CD14-positive monocyte (primary cell): ENCODE measurements around the gene WWC2. TPM values are rescaled to one million over a fixed set of nuclear protein-coding genes. Genes with fewer than 3 reads are reported as not detected.
A peak's percentile ranks its signal among the peaks of the same experiment; 100 is the strongest.

Experiments used
- DNase-seq, 3 donors: peaks; one replicate each; pipeline ENCODE4 v3.0.0-alpha.2; 2011 to 2022
- H2AFZ ChIP-seq: 2 replicates; pipeline ENCODE4 v1.6.0; 2012; ENCODE audit warnings: mild to moderate bottlenecking, low read depth, low read length, inconsistent platforms; ENCODE audit not compliant: insufficient read depth, poor library complexity, severe bottlenecking
- H3K27ac ChIP-seq, 2 donors: 1 replicate in 1 of 2; 2 replicates in 1 of 2; pipeline ENCODE4 v1.5.1; 2012 to 2013; ENCODE audit warnings: low read length in 2 of 2, control low read depth in 1 of 2, inconsistent platforms in 1 of 2, low read depth in 1 of 2, mild to moderate bottlenecking in 1 of 2
- H3K27me3 ChIP-seq, 2 donors: one replicate each; pipeline versions ENCODE4 v1.6.0 to v1.6.1; 2011 to 2013; ENCODE audit warnings: low read length in 2 of 2; ENCODE audit not compliant: control insufficient read depth in 2 of 2, insufficient read depth in 2 of 2
- H3K36me3 ChIP-seq, 2 donors: replicated peaks in 1 of 2; 1 replicate in 1 of 2; 2 replicates in 1 of 2; pipeline versions ENCODE4 v1.5.1 to v1.6.1; 2012 to 2013; ENCODE audit warnings: low read length in 2 of 2, control low read depth in 1 of 2, inconsistent platforms in 1 of 2, mild to moderate bottlenecking in 1 of 2; ENCODE audit not compliant: insufficient read depth in 2 of 2, control insufficient read depth in 1 of 2
- H3K4me1 ChIP-seq, 2 donors: 1 replicate in 1 of 2; 2 replicates in 1 of 2; pipeline versions ENCODE4 v1.5.1 to v1.6.1; 2012 to 2013; ENCODE audit warnings: low read length in 2 of 2, control low read depth in 1 of 2, inconsistent platforms in 1 of 2, mild to moderate bottlenecking in 1 of 2, moderate library complexity in 1 of 2; ENCODE audit not compliant: insufficient read depth in 2 of 2, control insufficient read depth in 1 of 2
- H3K4me2 ChIP-seq: replicated peaks from 2 replicates; pipeline ENCODE3; 2012; ENCODE audit warnings: low read length, moderate library complexity, mild to moderate bottlenecking; ENCODE audit not compliant: poor library complexity, severe bottlenecking; ENCODE audit errors: extremely low read depth
- H3K4me3 ChIP-seq, 3 experiments: fragments of 200-600 bp in 1 of 3; sonication (generic) in 1 of 3; replicated peaks in 1 of 3; 1 replicate in 2 of 3; 2 replicates in 1 of 3; pipeline ENCODE4 v1.5.1; 2011 to 2013; ENCODE audit warnings: low read length in 3 of 3, mild to moderate bottlenecking in 3 of 3, control low read depth in 2 of 3, low read depth in 2 of 3, inconsistent platforms in 1 of 3, moderate library complexity in 1 of 3
- H3K79me2 ChIP-seq: 2 replicates; pipeline ENCODE4 v1.6.0; 2012; ENCODE audit warnings: mild to moderate bottlenecking, control low read depth, inconsistent platforms, low read length, moderate library complexity; ENCODE audit not compliant: insufficient read depth
- H3K9ac ChIP-seq: 2 replicates; pipeline ENCODE4 v1.6.0; 2017; ENCODE audit warnings: low read length, mild to moderate bottlenecking; ENCODE audit not compliant: insufficient read depth, poor library complexity, severe bottlenecking
- H3K9me3 ChIP-seq, 2 donors: replicated peaks in 1 of 2; 1 replicate in 1 of 2; 2 replicates in 1 of 2; pipeline versions ENCODE4 v1.5.1 to v1.6.1; 2012 to 2013; ENCODE audit warnings: low read length in 2 of 2, control low read depth in 1 of 2; ENCODE audit not compliant: control insufficient read depth in 1 of 2, insufficient read depth in 1 of 2
- H4K20me1 ChIP-seq: 2 replicates; pipeline ENCODE4 v1.6.0; 2012; ENCODE audit warnings: mild to moderate bottlenecking, low read length, control low read depth, moderate library complexity; ENCODE audit not compliant: insufficient read depth
- H3K27ac Mint-ChIP-seq, 7 donors: one replicate each; pipeline ENCODE4 v1.8.0; 2020; ENCODE audit warnings: mild to moderate bottlenecking in 7 of 7, mixed read lengths in 7 of 7, moderate library complexity in 6 of 7, inconsistent platforms in 2 of 7
- H3K27me3 Mint-ChIP-seq, 3 donors: one replicate each; pipeline ENCODE4 v1.8.0; 2021 to 2022; ENCODE audit warnings: low read depth in 3 of 3, mild to moderate bottlenecking in 3 of 3, mixed read lengths in 3 of 3, moderate library complexity in 3 of 3, inconsistent platforms in 1 of 3
- H3K36me3 Mint-ChIP-seq, 2 donors: one replicate each; pipeline ENCODE4 v1.8.0; 2020; ENCODE audit warnings: mixed read lengths in 2 of 2, inconsistent platforms in 1 of 2, mild to moderate bottlenecking in 1 of 2
- H3K4me1 Mint-ChIP-seq: one replicate; pipeline ENCODE4 v1.8.0; 2020; ENCODE audit warnings: mild to moderate bottlenecking, mixed read lengths
- H3K4me3 Mint-ChIP-seq, 2 donors: one replicate each; pipeline ENCODE4 v1.8.0; 2020; ENCODE audit warnings: mild to moderate bottlenecking in 2 of 2, mixed read lengths in 2 of 2, moderate library complexity in 1 of 2
- H3K9me3 Mint-ChIP-seq, 7 donors: one replicate each; pipeline ENCODE4 v1.8.0; 2020 to 2022; ENCODE audit warnings: mixed read lengths in 7 of 7, mild to moderate bottlenecking in 6 of 7, moderate library complexity in 6 of 7, inconsistent platforms in 2 of 7
- WGBS: methylation state at CpG from one replicate; pipeline ENCODE4 v1.1.5; 2013; ENCODE audit warnings: missing lambda C conversion rate; ENCODE audit not compliant: insufficient coverage; 5-methylcytosine and 5-hydroxymethylcytosine counted together
- intact Hi-C, 2 donors: fragments of 100-400 bp; cut with micrococcal nuclease; formaldehyde crosslinking; loops; one replicate each; pipeline versions ENCODE4 v1.15.0 to v1.15.1; 2023
- polyA plus RNA-seq, 3 donors: library from polyadenylated mRNA; depleted of rRNA in 1 of 3; unstranded in 2 of 3; stranded (reverse) in 1 of 3; fragments of 300-500 nt in 2 of 3; fragments of >200 nt in 1 of 3; fragmentation: Illumina TruSeq in 2 of 3; gene quantifications; 1 replicate in 2 of 3; 2 replicates in 1 of 3; pipeline ENCODE4 v1.2.3, GENCODE V29; 2012 to 2021
- TF ChIP-seq, protein P1 (sequence below): fragments of 200-600 bp; IDR thresholded peaks from one replicate; pipeline ENCODE4 v1.8.0; 2022; ENCODE audit warnings: antibody characterized with exemption, mild to moderate bottlenecking

The WWC2 gene
- polyA plus RNA-seq, 3 donors, result 1.9 to 3.8 (median 2.9) TPM

- WGBS, result no CpG with 5 or more reads among the region's 3 CpGs
- intact Hi-C loops, result no loop called here
These were observed 17.0 kb upstream of the WWC2 start for GRCh38 chr4:183082053-183082452.

DNA sequence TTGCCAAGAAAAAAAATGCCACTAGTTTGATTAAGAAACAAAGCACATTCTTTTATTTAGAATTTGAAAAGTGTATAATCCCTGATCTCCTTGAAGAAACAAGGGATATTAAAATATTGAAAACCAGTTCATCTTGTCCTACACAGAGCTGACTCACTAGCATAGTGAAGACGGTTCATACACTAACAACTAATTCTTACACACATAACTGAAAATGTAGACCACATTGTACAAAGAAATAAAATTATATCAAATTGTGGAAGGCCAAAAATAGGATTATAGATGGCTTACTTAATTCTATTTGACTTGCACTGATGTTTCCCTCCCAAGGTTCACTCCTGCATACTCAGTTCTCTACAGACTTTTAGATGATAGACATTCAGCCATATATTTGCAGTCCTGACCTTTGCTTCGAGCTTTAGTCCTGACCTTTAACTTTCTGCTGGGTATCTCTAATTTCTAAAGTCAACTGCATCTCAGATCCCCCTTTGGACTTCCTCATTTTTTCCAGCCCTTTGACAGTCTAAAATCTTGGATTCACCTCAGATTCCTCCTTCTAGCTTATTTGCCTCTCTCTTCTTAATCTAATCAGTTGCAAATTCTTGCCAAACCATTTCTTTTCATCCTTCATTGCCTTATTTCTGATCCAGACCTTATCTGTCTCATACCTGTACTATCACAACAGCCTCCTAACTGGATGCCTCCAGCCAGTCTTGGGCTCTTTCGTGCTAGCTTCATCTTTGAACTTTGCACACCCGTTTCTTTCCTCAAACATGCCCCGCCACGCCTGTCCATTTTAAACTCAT is 4.5 kb upstream of the WWC2 start:
- Histone ChIP-seq H3K9ac (no peak overlapping the region), H3K36me3 (no peaks in the 10 kb centered on the region), H3K27me3 (peaks cover 28 to 35% of the 10 kb centered on the region in 2 donors), H4K20me1 (no peaks in the 10 kb centered on the region), H2AFZ (no peak overlapping the region), H3K4me2 (no peak overlapping the region), H3K4me1 (peaks cover 9 to 21% of the 10 kb centered on the region in 2 donors), H3K79me2 (no peaks in the 10 kb centered on the region), H3K4me3 (no peak overlapping the region), H3K27ac (no peak overlapping the region), H3K9me3 (peaks cover 0 to 7% of the 10 kb centered on the region in 2 donors)
- intact Hi-C loops, result loop anchor here in 1 of 2 donors (10.0 kb wide), 2 partner anchors 410 to 560 kb away; partner anchors contain the start of genes ING2, RWDD4 and TRAPPC11
- Mint-ChIP-seq H3K4me1 (peaks cover 10% of the 10 kb centered on the region), H3K9me3 (peaks cover 0 to 12% (median 6%) of the 10 kb centered on the region in 7 donors), H3K4me3 (peak overlapping the region in 1 of 2 donors; percentile 5), H3K36me3 (peaks cover 4 to 9% of the 10 kb centered on the region in 2 donors), H3K27ac (no peak overlapping the region), H3K27me3 (peaks cover 33 to 45% (median 40%) of the 10 kb centered on the region in 3 donors)
- WGBS, result 90% methylated on average over 5 of the region's 6 CpGs
- TF ChIP-seq, protein P1, sequence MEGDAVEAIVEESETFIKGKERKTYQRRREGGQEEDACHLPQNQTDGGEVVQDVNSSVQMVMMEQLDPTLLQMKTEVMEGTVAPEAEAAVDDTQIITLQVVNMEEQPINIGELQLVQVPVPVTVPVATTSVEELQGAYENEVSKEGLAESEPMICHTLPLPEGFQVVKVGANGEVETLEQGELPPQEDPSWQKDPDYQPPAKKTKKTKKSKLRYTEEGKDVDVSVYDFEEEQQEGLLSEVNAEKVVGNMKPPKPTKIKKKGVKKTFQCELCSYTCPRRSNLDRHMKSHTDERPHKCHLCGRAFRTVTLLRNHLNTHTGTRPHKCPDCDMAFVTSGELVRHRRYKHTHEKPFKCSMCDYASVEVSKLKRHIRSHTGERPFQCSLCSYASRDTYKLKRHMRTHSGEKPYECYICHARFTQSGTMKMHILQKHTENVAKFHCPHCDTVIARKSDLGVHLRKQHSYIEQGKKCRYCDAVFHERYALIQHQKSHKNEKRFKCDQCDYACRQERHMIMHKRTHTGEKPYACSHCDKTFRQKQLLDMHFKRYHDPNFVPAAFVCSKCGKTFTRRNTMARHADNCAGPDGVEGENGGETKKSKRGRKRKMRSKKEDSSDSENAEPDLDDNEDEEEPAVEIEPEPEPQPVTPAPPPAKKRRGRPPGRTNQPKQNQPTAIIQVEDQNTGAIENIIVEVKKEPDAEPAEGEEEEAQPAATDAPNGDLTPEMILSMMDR, result no peak
- DNase-seq, result no peak

More at GRCh38 chr4:183082053-183082452, 17.0 kb upstream of the WWC2 start:
- Mint-ChIP-seq H3K27me3 (peaks cover 0 to 6% (median 2%) of the 10 kb centered on the region in 3 donors), H3K4me3 (no peak overlapping the region), H3K36me3 (no peaks in the 10 kb centered on the region), H3K9me3 (peaks cover 0 to 3% (median 0%) of the 10 kb centered on the region in 7 donors), H3K4me1 (no peaks in the 10 kb centered on the region), H3K27ac (no peak overlapping the region)
- Histone ChIP-seq H3K4me3 (no peak overlapping the region), H3K79me2 (no peaks in the 10 kb centered on the region), H3K9me3 (no peaks in the 10 kb centered on the region), H3K4me2 (no peak overlapping the region), H3K27ac (no peak overlapping the region), H3K27me3 (no peaks in the 10 kb centered on the region), H3K4me1 (no peaks in the 10 kb centered on the region), H3K36me3 (no peaks in the 10 kb centered on the region), H2AFZ (no peak overlapping the region), H4K20me1 (no peaks in the 10 kb centered on the region), H3K9ac (no peak overlapping the region)
- TF ChIP-seq, protein P1, result no peak
- no peak for DNase-seq
